HG02588 (cell line): Measurements from ENCODE around the gene FBXL3.
A peak's percentile ranks its signal among the peaks of the same experiment; 100 is the strongest.
"Not testable (repeated sequence)": the region's sequence is repeated elsewhere in the genome, so short reads cannot be mapped to it uniquely, and the experiment has no call there.

ENCODE experiments used
- ATAC-seq: cut with Tn5 transposase; IDR thresholded peaks from one replicate; pipeline ENCODE4 v1.9.1; 2021; ENCODE audit warnings: mild to moderate bottlenecking, moderate library complexity; ENCODE audit not compliant: unreplicated experiment

Gene FBXL3

DNA sequence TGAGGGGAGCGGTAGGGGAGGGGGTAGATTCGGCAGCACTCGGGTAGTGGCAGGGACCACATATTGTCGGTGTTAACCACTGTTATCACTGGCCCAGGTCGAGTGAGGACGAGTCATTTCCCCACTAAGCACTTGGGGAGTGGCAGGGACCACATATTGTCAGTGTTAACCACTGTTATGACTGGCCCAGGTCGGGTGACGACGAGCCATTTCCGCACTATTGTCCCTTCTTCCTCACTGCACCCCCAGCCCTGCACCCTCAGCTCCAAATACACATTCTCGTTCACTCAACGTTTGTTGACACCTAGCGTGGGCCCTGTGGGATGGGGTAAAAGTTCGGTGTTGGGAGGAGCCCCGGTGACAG, 35.5 kb downstream of the FBXL3 start:
- peak; percentile 51 for ATAC-seq

DNA sequence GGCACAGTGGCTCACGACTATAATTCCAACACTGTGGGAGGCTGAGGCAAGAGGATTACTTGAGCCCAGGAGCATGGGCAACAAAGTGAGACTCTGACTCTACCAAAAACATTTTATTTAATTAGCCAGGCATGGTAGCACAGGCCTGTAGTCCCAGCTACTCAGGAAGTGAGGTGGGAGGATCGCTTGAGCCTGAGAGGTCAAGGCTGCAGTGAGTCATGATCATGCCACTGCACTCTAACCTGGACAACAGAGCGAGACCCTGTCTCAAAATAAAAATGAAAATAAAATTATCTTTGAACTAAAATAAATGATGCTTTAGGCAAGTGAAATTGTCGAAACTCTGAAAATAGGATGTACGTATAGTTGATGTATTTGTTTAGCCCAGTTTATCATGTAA, 43.3 kb downstream of the FBXL3 start:
- no peak for ATAC-seq

GRCh38 chr13:76982061-76982460, 44.9 kb downstream of the FBXL3 start:
- no peak for ATAC-seq

DNA sequence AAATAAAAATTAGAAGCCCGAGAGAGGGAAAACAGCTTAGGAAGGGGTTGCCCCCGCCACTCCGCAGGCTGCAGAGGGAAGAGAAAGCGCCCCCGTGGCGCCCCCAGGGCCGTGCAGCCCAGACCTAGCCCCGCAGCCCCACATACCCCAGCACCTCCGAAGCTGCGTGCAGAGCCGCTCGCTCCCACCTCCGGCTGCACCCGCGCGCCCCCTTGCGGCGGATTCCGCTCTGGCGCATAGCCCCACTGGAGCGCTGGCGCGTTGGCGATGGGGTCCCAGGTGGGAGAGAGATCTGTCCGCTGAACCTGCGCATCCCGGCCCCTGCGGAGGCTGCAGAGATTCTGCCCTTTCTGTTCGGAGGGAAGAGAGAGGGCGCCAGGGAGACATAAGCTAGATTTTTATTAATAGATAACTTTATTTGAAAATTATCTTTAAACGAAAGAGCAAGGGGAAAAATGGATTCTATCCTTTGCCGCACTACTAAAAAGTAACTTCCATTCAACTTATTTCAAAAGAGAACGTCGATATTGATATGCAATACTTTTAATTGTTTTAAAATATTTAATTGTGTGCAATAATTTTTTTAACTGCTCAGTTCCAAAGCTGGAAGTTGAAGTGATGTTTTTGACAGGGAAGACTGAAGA, 46.8 kb downstream of the FBXL3 start:
- peak; percentile 99 for ATAC-seq

- no peak for ATAC-seq
Measured at GRCh38 chr13:76976929-76977328, 50.0 kb downstream of the FBXL3 start.

DNA sequence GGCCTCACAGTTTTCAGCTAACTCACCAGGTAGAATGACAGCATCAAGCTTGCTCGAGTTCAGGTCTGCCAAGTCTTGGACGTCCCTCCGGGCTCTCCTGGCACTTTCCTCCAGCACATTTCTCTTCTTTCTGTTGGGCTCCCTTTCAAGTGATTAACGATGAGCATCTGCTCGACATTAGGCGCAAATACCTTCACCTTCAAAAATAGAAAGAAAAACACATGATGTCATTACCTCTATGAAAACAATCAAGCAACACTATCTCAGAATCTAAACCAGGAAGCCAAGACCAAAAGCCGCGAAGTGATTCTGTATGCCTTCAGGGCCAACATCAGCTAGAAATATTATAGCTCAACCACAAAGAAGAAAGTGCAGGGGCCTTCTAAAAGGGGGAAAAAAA, 50.5 kb downstream of the FBXL3 start:
- ATAC-seq, result no peak

DNA sequence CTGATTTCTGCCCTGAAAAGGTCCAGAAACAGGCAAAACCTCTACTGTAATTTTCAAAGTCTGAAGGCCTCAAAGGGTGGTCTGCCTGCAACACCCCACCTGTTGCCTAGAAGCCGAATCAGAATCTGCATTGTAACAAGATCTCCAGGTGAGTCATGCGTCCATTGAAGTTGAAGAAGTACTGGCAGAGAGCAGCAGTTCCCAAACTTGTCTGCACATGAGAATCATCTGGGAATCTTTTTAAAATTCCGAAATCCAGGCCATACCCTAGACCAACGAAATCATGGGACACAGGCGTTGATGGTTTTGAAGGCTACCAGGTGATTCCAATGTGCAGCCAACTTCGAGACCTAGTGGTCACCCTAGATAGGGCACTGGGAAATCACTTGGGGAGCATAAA, 51.1 kb downstream of the FBXL3 start:
- no peak for ATAC-seq

DNA sequence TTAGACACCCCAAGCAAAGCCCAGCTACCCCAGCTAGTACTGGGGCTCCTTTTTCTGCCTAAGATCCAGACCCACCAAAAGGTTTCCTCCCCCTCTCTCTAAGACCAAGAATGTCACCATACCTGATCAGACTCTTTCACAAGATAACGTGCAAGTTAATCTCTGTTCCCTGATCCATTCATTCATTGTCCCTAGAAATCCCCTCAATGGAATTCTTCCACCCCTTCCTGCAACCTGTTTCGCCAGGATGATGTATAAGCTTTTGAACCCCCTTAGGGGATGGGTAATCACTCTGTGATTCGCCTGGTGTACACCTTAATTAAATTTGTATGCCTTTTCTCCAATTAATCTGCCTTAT, 52.4 kb downstream of the FBXL3 start:
- ATAC-seq, result no peak

DNA sequence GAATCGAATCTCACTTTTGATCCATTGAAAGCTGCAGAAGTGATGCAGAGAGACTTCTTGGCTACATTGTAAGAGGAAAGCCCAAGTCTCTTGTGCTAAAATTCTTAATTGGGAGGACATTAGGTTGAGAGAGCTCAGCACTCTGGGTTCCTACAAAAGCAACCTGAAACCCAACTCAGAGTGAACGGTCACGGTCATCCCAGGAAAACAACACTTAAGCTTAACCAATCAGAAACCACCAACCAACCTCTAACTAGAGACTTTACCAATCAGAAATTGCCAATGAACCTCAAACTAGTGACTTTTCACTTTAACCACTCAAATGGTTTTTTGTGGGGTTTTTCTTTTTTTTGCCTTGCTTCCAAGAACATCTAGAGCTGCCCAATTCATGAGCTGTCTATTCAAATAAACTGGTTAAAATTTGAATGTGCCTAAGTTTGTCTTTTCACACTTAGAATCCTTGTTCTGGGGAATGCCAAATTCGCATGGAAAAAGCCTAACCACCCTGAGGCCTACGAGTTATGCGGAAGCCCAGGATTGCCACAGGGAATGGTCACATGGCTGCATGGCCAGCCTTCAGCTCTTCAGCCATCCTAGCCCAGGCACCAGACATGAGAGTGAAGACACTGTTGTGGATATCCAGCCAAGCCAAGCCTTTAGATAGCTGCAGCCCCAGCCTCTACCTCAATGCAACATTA, 52.9 kb downstream of the FBXL3 start:
- ATAC-seq, result no peak

GRCh38 chr13:76971851-76972829, 54.8 kb downstream of the FBXL3 start:
- no peak for ATAC-seq

GRCh38 chr13:76971215-76971614, 55.7 kb downstream of the FBXL3 start:
- ATAC-seq, result no peak

DNA sequence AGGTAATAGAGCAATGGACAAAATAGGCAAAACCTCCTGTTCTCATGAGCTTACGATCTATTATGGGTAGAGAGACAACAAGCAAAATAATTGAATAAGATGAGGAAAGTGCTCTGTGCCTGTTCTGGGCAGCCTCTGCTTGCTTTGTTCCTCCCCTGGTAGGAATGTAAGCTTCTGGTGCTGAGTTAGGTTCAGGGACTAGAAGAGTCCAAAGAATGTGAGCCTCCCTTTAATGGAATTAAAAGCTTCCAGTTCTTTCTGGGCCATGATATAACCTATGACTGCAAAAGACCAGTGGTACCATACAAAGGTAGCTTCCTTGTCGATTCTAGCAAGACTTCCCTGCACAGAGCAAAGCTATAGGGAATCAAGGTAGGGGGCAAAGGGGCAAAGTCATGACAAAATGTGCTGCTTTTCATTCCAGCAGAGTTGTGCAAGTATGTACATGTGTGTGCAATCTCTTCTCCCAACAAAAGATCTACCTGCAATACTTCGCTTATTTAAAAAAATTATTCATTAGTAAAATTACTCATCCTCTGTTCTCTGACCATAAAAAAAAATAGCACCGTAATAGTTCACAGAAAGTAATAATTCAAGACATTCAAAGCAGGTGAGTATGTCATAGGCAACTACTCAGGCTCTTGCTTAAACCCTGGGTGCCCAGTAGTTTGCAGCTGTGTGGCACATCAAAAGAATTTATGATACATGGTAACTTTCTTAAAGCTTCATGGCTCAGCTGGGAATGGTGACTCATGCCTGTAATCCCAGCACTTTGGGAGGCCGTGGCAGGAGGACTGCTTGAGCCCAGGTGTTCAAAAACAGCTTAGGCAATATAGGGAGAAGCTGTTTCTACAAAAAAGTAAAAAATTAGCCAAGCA, 57.2 kb downstream of the FBXL3 start:
- ATAC-seq, result no peak

DNA sequence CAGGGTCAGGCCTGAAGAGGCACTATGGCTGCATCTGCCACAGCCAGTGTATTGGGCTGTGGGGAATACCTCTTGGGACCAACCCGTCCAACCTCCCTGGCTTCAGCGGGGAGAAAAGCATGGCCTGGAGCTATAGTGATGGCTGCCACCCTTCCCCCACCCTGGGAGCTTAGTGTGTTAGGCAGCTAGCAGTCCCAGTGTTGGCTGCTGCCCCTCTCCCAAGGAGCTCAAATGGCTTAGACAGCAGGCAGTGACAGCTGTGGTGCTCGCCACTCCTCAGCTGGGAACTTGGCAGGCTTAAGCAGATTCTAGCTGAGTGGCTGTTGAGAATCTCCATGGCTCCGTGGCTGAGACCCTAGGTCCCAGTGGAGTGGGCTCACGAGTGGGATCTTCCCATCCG, 58.9 kb downstream of the FBXL3 start:
- no peak for ATAC-seq

- ATAC-seq, result no peak
Measured at GRCh38 chr13:76967031-76967430, 59.9 kb downstream of the FBXL3 start.

DNA sequence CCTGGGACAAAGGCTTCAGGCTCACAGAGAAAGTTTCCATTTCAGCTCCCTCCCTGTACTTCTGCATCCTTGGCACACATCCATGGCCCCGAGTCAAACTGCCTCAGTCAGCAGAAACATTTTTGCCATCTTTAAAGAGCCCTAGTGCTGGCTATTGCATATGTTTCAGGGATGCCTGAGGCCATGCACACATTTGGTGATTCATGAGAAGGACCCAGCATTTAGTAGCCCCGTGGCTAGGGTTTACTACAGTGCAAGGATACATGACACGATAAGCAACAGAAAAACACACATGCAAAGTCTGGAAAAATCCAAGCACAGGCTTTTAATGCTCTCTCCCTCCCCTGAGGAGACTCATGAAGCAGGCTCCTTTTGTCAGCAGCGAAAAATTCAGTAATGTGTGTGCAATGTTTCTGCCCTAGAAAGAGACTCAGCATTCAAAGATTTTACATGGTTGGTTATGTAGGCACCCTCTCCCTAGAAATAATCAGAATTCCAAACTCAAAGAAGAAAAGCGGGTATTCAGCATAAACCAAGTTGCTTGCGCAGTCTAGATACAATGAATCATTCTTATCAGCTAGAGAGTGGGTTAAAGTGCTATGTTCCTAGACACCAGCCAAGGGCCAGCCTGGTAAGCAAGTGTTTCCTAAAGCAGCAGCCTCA, 61.1 kb downstream of the FBXL3 start:
- no peak for ATAC-seq

GRCh38 chr13:76959734-76960133, 67.2 kb downstream of the FBXL3 start:
- not testable (repeated sequence) for ATAC-seq

- ATAC-seq, result no peak
Measured at GRCh38 chr13:76958841-76959432, 68.0 kb downstream of the FBXL3 start.

GRCh38 chr13:76955661-76956060, 71.3 kb downstream of the FBXL3 start:
- ATAC-seq, result no peak
